MM.1S (cell line): ENCODE data around the gene NUAK2.
"Not testable (repeated sequence)": the region's sequence is repeated elsewhere in the genome, so short reads cannot be mapped to it uniquely, and the experiment has no call there.

Experiments
- CTCF ChIP-seq: fragments of 300-600 bp; sonication (generic); IDR thresholded peaks from 2 replicates; pipeline ENCODE4 v1.5.1; 2016; ENCODE audit warnings: antibody characterized with exemption, low read length, mixed read lengths
- EZH2phosphoT487 ChIP-seq: fragments of 300-600 bp; sonication (generic); IDR thresholded peaks from 2 replicates; pipeline ENCODE4 v1.6.1; 2018; ENCODE audit warnings: antibody characterized with exemption, low read length

DNA sequence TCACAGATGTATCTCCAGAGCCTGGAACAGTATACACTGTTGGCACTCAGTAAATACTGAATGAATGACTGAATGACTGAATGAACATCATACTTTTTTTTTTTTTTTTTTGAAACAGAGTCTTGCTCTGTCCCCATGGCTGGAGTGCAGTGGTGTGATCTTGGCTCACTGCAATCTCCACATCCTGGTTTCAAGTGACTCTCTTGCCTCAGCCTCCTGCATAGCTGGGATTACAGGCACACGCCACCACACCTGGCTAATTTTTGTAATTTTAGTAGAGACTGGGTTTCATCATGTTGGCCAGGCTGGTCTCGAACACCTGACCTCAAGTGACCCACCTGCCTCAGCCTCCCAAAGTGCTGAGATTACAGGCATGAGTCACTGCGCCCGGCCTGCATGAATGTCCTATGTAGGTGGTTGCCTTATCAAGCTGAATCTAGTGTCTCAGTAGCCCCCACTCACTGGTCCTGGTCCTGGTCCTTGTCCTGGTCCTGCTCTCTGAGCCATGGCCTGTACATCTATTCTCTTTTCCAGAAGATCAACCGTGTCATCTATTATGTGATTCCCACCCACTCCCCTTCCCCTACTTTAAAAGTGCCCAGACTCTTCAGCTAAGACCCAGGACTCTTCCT, 23.9 kb downstream of the NUAK2 start:
- not testable (repeated sequence) for TF ChIP-seq CTCF, EZH2phosphoT487
